ENCODE measurements around the gene SPEF2.

The SPEF2 gene

DNA sequence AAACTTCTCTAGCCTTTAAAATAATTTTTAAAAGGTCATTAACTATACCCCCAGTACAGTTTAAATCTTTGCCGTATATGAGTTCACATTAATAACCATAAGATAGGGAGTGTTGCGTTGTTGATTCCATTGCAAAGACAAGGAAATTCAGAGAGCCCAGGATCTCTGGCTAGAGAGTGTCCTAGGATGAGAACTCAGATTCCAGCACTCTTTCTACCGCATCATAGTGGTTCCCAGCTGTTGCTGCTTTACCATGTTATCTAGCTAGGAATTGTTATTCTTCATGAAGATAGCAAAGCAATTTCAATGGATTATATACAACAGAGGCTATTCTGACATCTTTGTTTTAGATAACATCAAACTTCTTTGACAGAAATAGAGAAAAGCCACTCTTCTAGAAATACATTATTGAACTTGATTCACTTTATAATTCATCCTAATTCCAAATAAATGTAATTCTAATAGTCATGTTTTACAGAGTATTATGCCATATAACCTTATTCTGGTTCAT is 160.7 kb downstream of the SPEF2 start:
- Histone ChIP-seq H3K79me2 (ENCODE audit: control insufficient read depth, insufficient read depth, low read length, poor library complexity) (no peaks in the 10 kb centered on the region), H2BK5ac (ENCODE audit: low read depth, low read length, poor library complexity) (no peak overlapping the region), H3K4me1 (ENCODE audit: control insufficient read depth in 1 of 2, insufficient read depth in 2 of 2, low read length in 2 of 2) (no peaks in the 10 kb centered on the region), H3K9ac (ENCODE audit: low read length) (no peak overlapping the region), H3K4me2 (ENCODE audit: low read length) (no peak overlapping the region), H4K8ac (ENCODE audit: low read depth, low read length) (no peak overlapping the region), H2BK120ac (ENCODE audit: insufficient read depth, low read length, poor library complexity) (no peak overlapping the region), H3K79me1 (ENCODE audit: low read length) (no peaks in the 10 kb centered on the region), H3K27ac (ENCODE audit: low read depth, low read length) (no peak overlapping the region), H3K18ac (ENCODE audit: low read length) (no peak overlapping the region), H2AK5ac (ENCODE audit: low read length) (no peak overlapping the region), H4K91ac (ENCODE audit: low read depth, low read length) (no peak overlapping the region), H3K4ac (ENCODE audit: low read depth, low read length) (no peak overlapping the region), H2BK12ac (ENCODE audit: low read length) (no peak overlapping the region), H4K12ac (ENCODE audit: low read depth, low read length) (no peak overlapping the region), H2AFZ (ENCODE audit: insufficient read depth, low read length, poor library complexity) (no peak overlapping the region), H3K27me3 (ENCODE audit: insufficient read depth, low read length) (no peaks in the 10 kb centered on the region), H3K36me3 (ENCODE audit: control insufficient read depth in 1 of 2, insufficient read depth in 2 of 2, low read length in 2 of 2) (no peaks in the 10 kb centered on the region), H3K14ac (ENCODE audit: low read length) (no peak overlapping the region), H3K9me3 (ENCODE audit: insufficient read depth, low read depth, low read length) (no peaks in the 10 kb centered on the region), H3K23ac (ENCODE audit: low read length) (no peak overlapping the region), H3K4me3 (ENCODE audit: low read depth, low read length) (no peak overlapping the region)
- no CpG with 5 or more reads among the region's 3 CpGs for WGBS (ENCODE audit: extremely low coverage, insufficient coverage, insufficient read length)
- no peak for DNase-seq

DNA sequence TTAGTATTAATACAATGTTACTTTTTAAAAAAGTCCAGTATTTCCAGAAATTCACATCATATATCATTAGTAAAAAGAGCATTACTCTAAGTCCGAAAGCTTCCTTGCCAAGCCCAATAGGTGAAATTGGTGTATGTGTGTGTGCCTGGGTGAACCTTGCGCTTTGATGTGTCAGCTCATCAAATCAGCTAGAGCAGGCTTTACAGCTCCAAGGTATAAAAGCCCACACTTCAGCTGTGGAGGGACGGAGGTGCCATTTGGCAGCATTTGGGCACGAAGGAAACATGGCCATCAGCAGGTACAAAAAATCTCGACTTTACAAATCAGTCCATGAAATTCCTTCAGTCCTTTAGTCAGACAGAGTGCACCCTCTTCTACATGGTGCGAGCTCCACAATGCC is 162.6 kb downstream of the SPEF2 start:
- H3K14ac ChIP-seq (ENCODE audit: low read length), result no peak overlapping the region
- no peak overlapping the region for H2BK12ac ChIP-seq (ENCODE audit: low read length)
- no peak for DNase-seq

GRCh38 chr5:35781181-35781790 is 163.6 kb downstream of the SPEF2 start:
- H3K36me3 ChIP-seq (ENCODE audit: control insufficient read depth in 1 of 2, insufficient read depth in 2 of 2, low read length in 2 of 2), result no peaks in the 10 kb centered on the region
- H3K23ac ChIP-seq (ENCODE audit: low read length), result no peak overlapping the region
- no CpG with 5 or more reads among the region's 3 CpGs for WGBS (ENCODE audit: extremely low coverage, insufficient coverage, insufficient read length)
- no peaks in the 10 kb centered on the region for H3K9me3 ChIP-seq (ENCODE audit: insufficient read depth, low read depth, low read length)
- H3K4ac ChIP-seq (ENCODE audit: low read depth, low read length), result no peak overlapping the region
- no peaks in the 10 kb centered on the region for H3K79me1 ChIP-seq (ENCODE audit: low read length)
- H4K12ac ChIP-seq (ENCODE audit: low read depth, low read length), result no peak overlapping the region
- DNase-seq, result no peak
- H3K9ac ChIP-seq (ENCODE audit: low read length), result no peak overlapping the region
- no peak overlapping the region for H2AFZ ChIP-seq (ENCODE audit: insufficient read depth, low read length, poor library complexity)
- no peaks in the 10 kb centered on the region for H3K27me3 ChIP-seq (ENCODE audit: insufficient read depth, low read length)
- no peak overlapping the region for H2BK12ac ChIP-seq (ENCODE audit: low read length)
- H3K18ac ChIP-seq (ENCODE audit: low read length), result no peak overlapping the region
- H3K79me2 ChIP-seq (ENCODE audit: control insufficient read depth, insufficient read depth, low read length, poor library complexity), result no peaks in the 10 kb centered on the region
- no peak overlapping the region for H3K4me2 ChIP-seq (ENCODE audit: low read length)
- H4K91ac ChIP-seq (ENCODE audit: low read depth, low read length), result no peak overlapping the region
- no peak overlapping the region for H2BK5ac ChIP-seq (ENCODE audit: low read depth, low read length, poor library complexity)
- H4K8ac ChIP-seq (ENCODE audit: low read depth, low read length), result no peak overlapping the region
- no peak overlapping the region for H3K4me3 ChIP-seq (ENCODE audit: low read depth, low read length)
- no peak overlapping the region for H2AK5ac ChIP-seq (ENCODE audit: low read length)
- no peaks in the 10 kb centered on the region for H3K4me1 ChIP-seq (ENCODE audit: control insufficient read depth in 1 of 2, insufficient read depth in 2 of 2, low read length in 2 of 2)
- no peak overlapping the region for H2BK120ac ChIP-seq (ENCODE audit: insufficient read depth, low read length, poor library complexity)
- no peak overlapping the region for H3K27ac ChIP-seq (ENCODE audit: low read depth, low read length)
- H3K14ac ChIP-seq (ENCODE audit: low read length), result no peak overlapping the region

More for the DNA sequence above, 162.6 kb downstream of the SPEF2 start:
- Histone ChIP-seq H3K4me3 (ENCODE audit: low read depth, low read length) (no peak overlapping the region), H4K8ac (ENCODE audit: low read depth, low read length) (no peak overlapping the region), H4K91ac (ENCODE audit: low read depth, low read length) (no peak overlapping the region), H2AFZ (ENCODE audit: insufficient read depth, low read length, poor library complexity) (no peak overlapping the region), H3K18ac (ENCODE audit: low read length) (no peak overlapping the region), H3K79me1 (ENCODE audit: low read length) (no peaks in the 10 kb centered on the region), H3K23ac (ENCODE audit: low read length) (no peak overlapping the region), H4K12ac (ENCODE audit: low read depth, low read length) (no peak overlapping the region), H3K9me3 (ENCODE audit: insufficient read depth, low read depth, low read length) (no peaks in the 10 kb centered on the region), H3K27me3 (ENCODE audit: insufficient read depth, low read length) (no peaks in the 10 kb centered on the region), H3K4me1 (ENCODE audit: control insufficient read depth in 1 of 2, insufficient read depth in 2 of 2, low read length in 2 of 2) (no peaks in the 10 kb centered on the region), H2AK5ac (ENCODE audit: low read length) (no peak overlapping the region), H3K36me3 (ENCODE audit: control insufficient read depth in 1 of 2, insufficient read depth in 2 of 2, low read length in 2 of 2) (no peaks in the 10 kb centered on the region), H2BK5ac (ENCODE audit: low read depth, low read length, poor library complexity) (no peak overlapping the region), H2BK120ac (ENCODE audit: insufficient read depth, low read length, poor library complexity) (no peak overlapping the region), H3K27ac (ENCODE audit: low read depth, low read length) (no peak overlapping the region), H3K4me2 (ENCODE audit: low read length) (no peak overlapping the region), H3K9ac (ENCODE audit: low read length) (no peak overlapping the region), H3K79me2 (ENCODE audit: control insufficient read depth, insufficient read depth, low read length, poor library complexity) (no peaks in the 10 kb centered on the region), H3K4ac (ENCODE audit: low read depth, low read length) (no peak overlapping the region)
- WGBS (ENCODE audit: extremely low coverage, insufficient coverage, insufficient read length), result no CpG with 5 or more reads among the region's 6 CpGs

- Histone ChIP-seq H3K27me3 (ENCODE audit: insufficient read depth, low read length) (no peaks in the 10 kb centered on the region), H2BK120ac (ENCODE audit: insufficient read depth, low read length, poor library complexity) (no peak overlapping the region), H4K8ac (ENCODE audit: low read depth, low read length) (no peak overlapping the region), H2AK5ac (ENCODE audit: low read length) (no peak overlapping the region), H3K79me1 (ENCODE audit: low read length) (no peaks in the 10 kb centered on the region), H2AFZ (ENCODE audit: insufficient read depth, low read length, poor library complexity) (no peak overlapping the region), H3K4me1 (ENCODE audit: control insufficient read depth in 1 of 2, insufficient read depth in 2 of 2, low read length in 2 of 2) (no peaks in the 10 kb centered on the region), H3K14ac (ENCODE audit: low read length) (no peak overlapping the region), H3K4me3 (ENCODE audit: low read depth, low read length) (no peak overlapping the region), H3K23ac (ENCODE audit: low read length) (no peak overlapping the region), H3K4me2 (ENCODE audit: low read length) (no peak overlapping the region), H2BK12ac (ENCODE audit: low read length) (no peak overlapping the region), H3K18ac (ENCODE audit: low read length) (no peak overlapping the region), H3K79me2 (ENCODE audit: control insufficient read depth, insufficient read depth, low read length, poor library complexity) (no peaks in the 10 kb centered on the region), H3K9me3 (ENCODE audit: insufficient read depth, low read depth, low read length) (no peaks in the 10 kb centered on the region), H3K36me3 (ENCODE audit: control insufficient read depth in 1 of 2, insufficient read depth in 2 of 2, low read length in 2 of 2) (no peaks in the 10 kb centered on the region), H3K4ac (ENCODE audit: low read depth, low read length) (no peak overlapping the region), H3K27ac (ENCODE audit: low read depth, low read length) (no peak overlapping the region), H4K12ac (ENCODE audit: low read depth, low read length) (no peak overlapping the region), H4K91ac (ENCODE audit: low read depth, low read length) (no peak overlapping the region), H3K9ac (ENCODE audit: low read length) (no peak overlapping the region), H2BK5ac (ENCODE audit: low read depth, low read length, poor library complexity) (no peak overlapping the region)
- WGBS (ENCODE audit: extremely low coverage, insufficient coverage, insufficient read length), result no CpG with 5 or more reads among the region's 1 CpG
- DNase-seq, result no peak
These were observed 165.9 kb downstream of the SPEF2 start for GRCh38 chr5:35783551-35783950.

Data from trophoblast cell (in vitro differentiated cells and primary cell).